GM19025 (cell line): ENCODE measurements around the gene TGM6.

ENCODE experiments used
- ATAC-seq: cut with Tn5 transposase; IDR thresholded peaks from one replicate; pipeline ENCODE4 v1.9.1; 2021; ENCODE audit warnings: mild to moderate bottlenecking, low read depth, moderate library complexity; ENCODE audit not compliant: unreplicated experiment

TGM6 gene

GRCh38 chr20:2380601-2381000 is at the start of gene TGM6:
Gene TGM6, plus strand, starts transcription at chr20:2380901. Its CDS starts 68 bp downstream, at chr20:2380969.
- ATAC-seq: no peak

GRCh38 chr20:2331106-2331505 is 49.6 kb upstream of the TGM6 start:
- ATAC-seq: no peak

GRCh38 chr20:2331901-2332565 is 48.7 kb upstream of the TGM6 start:
- ATAC-seq: no peak

- ATAC-seq: no peak
Observed at GRCh38 chr20:2332711-2333110, 48.0 kb upstream of the TGM6 start.

GRCh38 chr20:2333821-2334220 is 46.9 kb upstream of the TGM6 start:
- no peak for ATAC-seq

- no peak for ATAC-seq
Observed at GRCh38 chr20:2335096-2335870, 45.4 kb upstream of the TGM6 start.

- no peak for ATAC-seq
Observed at GRCh38 chr20:2336471-2336870, 44.2 kb upstream of the TGM6 start.

- ATAC-seq: no peak
Observed at GRCh38 chr20:2337142-2337541, 43.6 kb upstream of the TGM6 start.

- no peak for ATAC-seq
Observed at GRCh38 chr20:2338411-2339066, 42.2 kb upstream of the TGM6 start.

- ATAC-seq: no peak
Observed at GRCh38 chr20:2340136-2340535, 40.6 kb upstream of the TGM6 start.

GRCh38 chr20:2340823-2341222 is 39.9 kb upstream of the TGM6 start:
- ATAC-seq: no peak

- ATAC-seq: no peak
Observed at GRCh38 chr20:2341336-2341735, 39.4 kb upstream of the TGM6 start.

- ATAC-seq: no peak
Observed at GRCh38 chr20:2342243-2342642, 38.5 kb upstream of the TGM6 start.

- ATAC-seq: no peak
Observed at GRCh38 chr20:2346188-2346587, 34.5 kb upstream of the TGM6 start.

GRCh38 chr20:2348336-2348735 is 32.4 kb upstream of the TGM6 start:
- no peak for ATAC-seq

GRCh38 chr20:2349801-2350200 is 30.9 kb upstream of the TGM6 start:
- no peak for ATAC-seq

GRCh38 chr20:2350606-2351005 is 30.1 kb upstream of the TGM6 start:
- no peak for ATAC-seq

- ATAC-seq: no peak
Observed at GRCh38 chr20:2353231-2353630, 27.5 kb upstream of the TGM6 start.

GRCh38 chr20:2357114-2357513 is 23.6 kb upstream of the TGM6 start:
- no peak for ATAC-seq

- ATAC-seq: no peak
Observed at GRCh38 chr20:2358006-2358405, 22.7 kb upstream of the TGM6 start.

- no peak for ATAC-seq
Observed at GRCh38 chr20:2361035-2361593, 19.6 kb upstream of the TGM6 start.
